NK-92 treated with Interleukin-12 subunit alpha and Interleukin-12 subunit beta, amount 100 ng/mL, for 24 hours (cell line): ENCODE measurements around the gene FNBP1L.
A peak's percentile ranks its signal among the peaks of the same experiment; 100 is the strongest.
"Not testable (repeated sequence)": the region's sequence is repeated elsewhere in the genome, so short reads cannot be mapped to it uniquely, and the experiment has no call there.

ENCODE experiments used
- DNase-seq: peaks from one replicate; lab custom pipeline; 2025; lab: John Stamatoyannopoulos, UW

Gene FNBP1L

GRCh38 chr1:93573940-93574469 is 126.1 kb downstream of the FNBP1L start:
- no peak for DNase-seq

GRCh38 chr1:93574511-93574910 is 126.6 kb downstream of the FNBP1L start:
- DNase-seq: no peak

- DNase-seq: no peak
Measured at GRCh38 chr1:93574991-93575390, 127.1 kb downstream of the FNBP1L start.

GRCh38 chr1:93575621-93576284 is 127.8 kb downstream of the FNBP1L start:
- DNase-seq: no peak

- DNase-seq: no peak
Measured at GRCh38 chr1:93576346-93576745, 128.4 kb downstream of the FNBP1L start.

GRCh38 chr1:93576746-93577145 is 128.8 kb downstream of the FNBP1L start:
- no peak for DNase-seq

GRCh38 chr1:93577536-93578432 is 129.9 kb downstream of the FNBP1L start:
- DNase-seq: no peak

- DNase-seq: no peak
Measured at GRCh38 chr1:93578433-93578830, 130.5 kb downstream of the FNBP1L start.

GRCh38 chr1:93578911-93579825 is 131.2 kb downstream of the FNBP1L start:
- no peak for DNase-seq

GRCh38 chr1:93579891-93580290 is 132.0 kb downstream of the FNBP1L start:
- DNase-seq: no peak

GRCh38 chr1:93581917-93582850 is 134.3 kb downstream of the FNBP1L start:
- no peak for DNase-seq

- no peak for DNase-seq
Measured at GRCh38 chr1:93584261-93585003, 136.5 kb downstream of the FNBP1L start.

- DNase-seq: no peak
Measured at GRCh38 chr1:93585059-93585966, 137.4 kb downstream of the FNBP1L start.

GRCh38 chr1:93587354-93587753 is 139.4 kb downstream of the FNBP1L start:
- DNase-seq: no peak

GRCh38 chr1:93588206-93588605 is 140.3 kb downstream of the FNBP1L start:
- peak; percentile 39 for DNase-seq

- no peak for DNase-seq
Measured at GRCh38 chr1:93588955-93589354, 141.0 kb downstream of the FNBP1L start.

GRCh38 chr1:93591291-93591675 is 143.4 kb downstream of the FNBP1L start:
- not testable (repeated sequence) for DNase-seq

GRCh38 chr1:93591676-93592550 is 144.0 kb downstream of the FNBP1L start:
- DNase-seq: peak; percentile 55
